LNCAP (cell line): ENCODE measurements around the gene ATM.

Experiments used
- TF ChIP-seq, protein P1 (sequence below): fragments of 450-650 bp; IDR thresholded peaks from 2 replicates; pipeline ENCODE4 v1.5.1; 2017; ENCODE audit warnings: mild to moderate bottlenecking

ATM gene

DNA sequence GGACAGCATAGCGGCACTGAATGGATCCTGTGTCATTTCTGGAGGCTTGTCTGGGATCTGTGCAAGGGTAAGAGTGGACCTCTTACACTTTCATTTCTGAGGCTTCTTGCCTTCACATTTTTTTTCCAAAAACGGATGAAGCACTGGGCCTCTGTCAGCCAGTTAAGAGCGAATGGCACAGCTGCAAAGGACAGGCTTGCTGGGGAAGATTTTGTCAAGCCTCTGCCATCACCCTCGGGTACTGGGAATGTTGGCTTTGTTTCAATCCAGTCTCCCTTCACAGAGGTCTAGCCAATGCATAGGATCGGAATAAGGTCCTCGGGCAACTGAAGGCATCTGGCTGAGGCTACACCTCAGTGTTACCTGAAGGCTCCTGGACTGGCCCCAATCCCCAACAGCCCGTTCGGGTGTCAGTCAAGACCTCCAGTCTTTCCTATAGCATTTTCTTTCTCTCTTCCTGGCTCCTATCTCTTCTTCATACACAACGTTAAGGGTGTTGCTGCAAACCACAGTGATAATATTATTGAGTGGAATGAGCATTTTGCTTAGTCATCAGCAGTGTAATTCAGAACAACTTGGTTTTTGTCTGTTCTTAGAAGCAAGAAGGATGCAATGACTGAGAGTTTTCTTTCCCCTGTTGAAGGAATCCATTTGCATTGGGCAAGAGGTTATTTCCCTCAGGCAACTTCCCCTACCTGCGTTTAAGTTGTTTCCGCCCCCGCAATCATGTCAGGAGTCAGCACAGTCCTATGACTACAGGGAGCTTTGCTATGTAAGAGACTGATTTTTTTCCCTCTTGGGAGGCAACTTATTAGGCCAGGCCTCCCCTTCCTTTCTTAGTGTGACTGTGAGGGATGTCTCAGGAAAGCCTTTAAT is 23.2 kb upstream of the ATM start:
- TF ChIP-seq, protein P1, sequence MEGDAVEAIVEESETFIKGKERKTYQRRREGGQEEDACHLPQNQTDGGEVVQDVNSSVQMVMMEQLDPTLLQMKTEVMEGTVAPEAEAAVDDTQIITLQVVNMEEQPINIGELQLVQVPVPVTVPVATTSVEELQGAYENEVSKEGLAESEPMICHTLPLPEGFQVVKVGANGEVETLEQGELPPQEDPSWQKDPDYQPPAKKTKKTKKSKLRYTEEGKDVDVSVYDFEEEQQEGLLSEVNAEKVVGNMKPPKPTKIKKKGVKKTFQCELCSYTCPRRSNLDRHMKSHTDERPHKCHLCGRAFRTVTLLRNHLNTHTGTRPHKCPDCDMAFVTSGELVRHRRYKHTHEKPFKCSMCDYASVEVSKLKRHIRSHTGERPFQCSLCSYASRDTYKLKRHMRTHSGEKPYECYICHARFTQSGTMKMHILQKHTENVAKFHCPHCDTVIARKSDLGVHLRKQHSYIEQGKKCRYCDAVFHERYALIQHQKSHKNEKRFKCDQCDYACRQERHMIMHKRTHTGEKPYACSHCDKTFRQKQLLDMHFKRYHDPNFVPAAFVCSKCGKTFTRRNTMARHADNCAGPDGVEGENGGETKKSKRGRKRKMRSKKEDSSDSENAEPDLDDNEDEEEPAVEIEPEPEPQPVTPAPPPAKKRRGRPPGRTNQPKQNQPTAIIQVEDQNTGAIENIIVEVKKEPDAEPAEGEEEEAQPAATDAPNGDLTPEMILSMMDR: no peak

DNA sequence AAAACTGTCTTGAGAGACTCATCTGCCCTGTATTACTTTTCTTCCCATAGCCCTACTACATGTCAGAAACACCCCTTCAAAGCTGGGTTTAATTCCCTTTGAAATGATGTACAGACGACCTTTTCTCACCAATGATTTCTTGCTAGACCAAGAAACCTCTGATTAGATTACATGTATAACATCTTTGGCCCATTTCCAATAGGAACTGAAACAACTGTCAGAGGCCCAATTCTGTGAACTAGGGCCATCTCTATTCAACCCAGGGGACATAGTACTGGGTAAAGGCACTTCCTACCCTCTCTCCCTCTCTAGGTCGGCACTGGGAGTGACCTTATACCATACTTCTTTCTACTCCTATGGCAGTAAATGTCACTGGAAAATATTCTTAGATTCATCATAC is 19.8 kb upstream of the ATM start:
- TF ChIP-seq, protein P1: no peak

DNA sequence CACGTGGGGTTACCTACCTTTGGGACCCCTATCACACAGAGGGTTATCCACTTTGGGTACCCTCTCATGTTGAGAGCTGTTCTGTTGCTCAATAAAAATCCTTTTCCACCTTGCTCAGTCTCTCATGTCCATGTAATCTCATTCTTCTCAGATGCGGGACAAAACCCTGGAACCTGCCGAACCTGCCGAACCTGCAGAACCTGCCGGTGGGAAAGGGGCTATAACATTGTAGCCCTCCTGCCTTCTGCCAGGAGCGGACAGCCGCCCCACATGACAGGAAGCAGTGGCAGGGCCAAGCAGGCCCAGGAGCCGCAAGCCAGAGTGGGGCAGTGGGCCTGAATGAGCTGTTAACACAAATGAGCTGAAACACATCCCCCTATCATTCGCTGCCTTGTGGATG is 18.5 kb upstream of the ATM start:
- TF ChIP-seq, protein P1: no peak

DNA sequence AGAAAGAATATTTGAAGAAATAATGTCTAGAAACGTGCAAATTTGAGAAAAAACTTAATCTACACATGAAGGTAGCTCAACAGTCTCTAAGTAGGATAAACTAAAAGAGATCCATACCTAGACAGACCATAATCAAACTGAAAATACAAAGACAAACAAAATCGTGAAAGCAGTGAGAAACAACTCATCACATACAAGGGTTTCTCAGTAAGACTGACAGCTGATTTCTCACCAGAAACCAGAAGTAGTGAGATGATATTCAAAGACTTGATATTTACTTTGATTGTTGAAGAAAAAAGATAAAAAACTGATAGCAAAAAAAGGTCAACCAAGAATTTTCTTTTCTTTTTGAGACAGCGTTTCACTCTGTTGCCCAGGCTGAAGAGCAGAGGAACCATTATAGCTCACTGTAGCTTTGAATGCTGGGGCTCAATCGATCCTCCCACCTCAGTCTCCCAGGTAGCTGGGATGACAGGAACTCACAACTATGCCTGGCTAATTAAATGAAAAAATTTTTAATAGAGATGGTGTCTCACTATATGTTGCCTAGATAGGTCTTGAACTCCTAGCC is 17.9 kb upstream of the ATM start:
- TF ChIP-seq, protein P1: no peak

DNA sequence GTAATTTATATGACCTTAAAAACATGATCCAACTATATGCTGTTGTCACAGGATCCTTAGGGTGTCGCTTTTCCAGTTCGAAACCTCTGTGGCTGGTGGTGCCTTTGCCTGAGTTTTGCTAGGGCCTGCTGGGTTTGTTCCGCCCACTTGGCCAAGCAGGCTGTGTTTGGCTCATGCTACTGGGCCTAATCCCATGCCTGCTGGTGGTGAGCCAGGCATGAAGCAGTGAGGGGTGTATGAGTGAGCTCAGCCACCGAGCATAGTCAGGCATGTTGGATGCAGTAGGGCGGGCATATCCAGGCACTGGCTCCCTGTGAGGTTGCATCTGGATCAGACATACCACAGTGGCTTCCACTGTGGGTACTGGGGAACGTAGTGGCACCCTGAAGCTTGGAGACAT is 16.7 kb upstream of the ATM start:
- TF ChIP-seq, protein P1: no peak

DNA sequence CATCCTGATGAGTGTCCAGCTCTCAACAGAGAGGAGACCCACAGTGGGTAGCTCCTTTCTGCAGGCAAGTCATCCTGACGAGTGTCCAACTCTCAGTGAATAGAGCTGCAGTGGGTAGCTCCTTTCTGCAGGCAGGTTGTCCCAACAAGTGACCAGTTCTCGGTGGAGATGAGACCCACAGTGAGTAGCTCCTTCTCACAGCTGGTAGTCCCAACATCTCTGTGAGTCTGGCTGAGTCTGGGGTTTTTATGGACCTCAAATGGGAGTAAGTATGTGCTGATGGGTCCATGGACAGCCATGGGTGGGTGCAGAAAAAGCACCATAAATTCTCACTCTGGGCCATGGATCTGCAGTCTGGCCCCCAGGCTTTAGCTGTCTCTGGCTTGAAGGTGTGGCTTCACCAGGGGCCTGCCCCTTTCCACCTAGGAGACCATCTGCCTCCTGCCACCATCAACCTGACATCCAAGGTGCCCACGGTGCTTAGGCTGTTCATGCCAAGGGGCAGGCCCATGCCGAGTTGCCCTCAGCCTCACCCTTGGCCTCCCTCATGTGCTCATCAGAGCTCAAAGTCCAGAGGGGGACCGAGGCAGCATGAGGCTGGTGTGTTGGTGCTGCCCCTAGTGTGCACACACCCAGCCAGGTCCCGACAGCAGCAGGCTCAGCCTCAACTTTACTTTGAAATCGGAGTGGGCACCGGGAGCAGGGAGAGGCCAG is 15.7 kb upstream of the ATM start:
- TF ChIP-seq, protein P1: no peak

DNA sequence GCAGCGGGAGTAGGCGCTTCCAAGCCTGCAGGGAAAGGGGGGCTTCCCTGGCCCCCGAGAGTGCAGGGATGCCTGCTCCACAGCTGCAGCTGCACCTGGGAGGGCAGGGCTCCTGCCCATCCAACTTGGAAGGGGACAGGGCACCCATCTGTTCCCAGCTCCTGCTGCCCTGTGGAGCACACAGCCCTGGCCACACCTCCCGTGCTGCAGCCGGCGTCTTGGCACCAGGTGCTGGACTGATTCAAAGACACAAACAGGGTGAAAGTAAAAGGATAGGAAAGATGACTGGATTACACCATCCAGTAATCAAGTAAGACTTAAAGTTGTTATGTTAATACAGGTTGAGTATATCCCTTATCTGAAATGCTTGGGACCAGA is 15.2 kb upstream of the ATM start:
- TF ChIP-seq, protein P1: no peak
